ENCODE results near the gene RRAD.
"Not testable (repeated sequence)": the region's sequence is repeated elsewhere in the genome, so short reads cannot be mapped to it uniquely, and the experiment has no call there.

Gene RRAD

DNA sequence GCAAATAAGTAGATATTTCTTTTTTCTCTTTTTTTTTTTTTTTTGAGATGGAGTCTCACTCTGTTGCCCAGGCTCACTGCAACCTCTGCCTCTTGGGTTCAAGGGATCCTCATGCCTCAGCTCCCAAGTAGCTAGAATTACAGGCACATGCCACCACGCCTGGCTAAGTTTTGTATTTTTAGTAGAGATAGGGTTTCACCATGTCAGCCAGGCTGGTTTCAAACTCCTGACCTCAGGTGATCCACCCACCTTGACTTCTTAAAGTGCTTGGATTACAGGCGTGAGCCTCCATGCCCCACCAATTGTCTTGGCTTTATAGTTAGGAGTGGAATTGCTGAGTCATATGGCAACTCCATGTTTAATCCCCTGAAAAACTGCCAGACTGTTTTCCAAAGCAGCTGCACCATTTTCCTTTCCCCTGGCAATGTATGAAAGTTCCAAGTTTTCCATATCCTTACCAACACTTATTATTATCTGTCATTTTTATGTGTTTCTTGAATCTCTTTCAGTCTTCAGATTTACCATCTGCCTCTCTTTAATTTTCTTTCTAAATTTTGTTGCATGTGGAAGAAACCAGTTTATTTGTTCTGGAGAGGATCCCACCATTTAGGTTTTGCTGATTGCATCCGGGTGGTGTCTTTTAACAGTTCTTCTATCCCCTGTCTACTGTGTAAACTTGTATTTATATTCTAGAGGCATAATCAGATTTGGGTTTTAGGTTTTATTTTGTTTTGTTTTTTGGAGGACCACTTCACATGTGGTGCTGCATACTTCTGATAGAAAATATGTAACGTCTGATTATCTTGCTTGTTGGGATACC is 25.8 kb upstream of the RRAD start:
- no peak for DNase-seq

DNA sequence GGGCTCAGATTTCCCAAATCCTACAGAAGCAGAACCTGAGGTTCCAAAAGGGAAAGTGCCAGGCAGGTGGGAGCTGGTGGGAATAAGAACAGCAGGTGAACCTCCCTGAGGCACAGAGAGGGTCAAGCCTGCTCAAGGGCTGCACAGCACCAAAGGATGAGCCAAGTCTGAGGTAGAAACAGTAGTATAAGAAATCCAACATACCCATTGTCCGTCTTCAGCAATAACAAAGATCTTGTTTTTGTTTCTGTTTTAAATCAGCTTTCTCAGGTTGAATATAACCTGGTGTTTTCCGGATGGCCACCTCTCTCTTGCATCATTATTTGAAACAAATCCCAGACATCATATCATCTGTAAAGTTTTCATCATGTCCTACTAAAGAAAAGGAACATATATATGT is 25.1 kb upstream of the RRAD start:
- DNase-seq: no peak

DNA sequence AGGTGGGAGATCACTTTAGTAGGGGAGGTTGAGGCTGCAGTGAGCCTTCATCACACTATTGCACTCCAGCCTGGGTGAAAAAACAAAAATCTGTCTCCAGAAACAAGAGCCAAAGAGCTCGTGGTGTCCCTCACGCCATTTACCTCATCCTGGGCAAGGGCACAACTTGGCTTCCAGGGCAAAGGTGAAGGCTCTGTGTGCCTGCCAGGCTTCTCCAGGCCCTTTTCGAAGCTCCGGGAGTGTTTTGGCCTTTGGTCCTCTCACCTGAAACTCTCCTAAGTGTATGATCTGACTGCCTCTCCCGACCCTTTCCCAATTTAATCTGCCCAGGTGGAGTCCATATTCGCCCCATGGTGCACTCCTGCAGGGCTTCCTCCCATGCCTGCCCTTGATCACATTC is 24.1 kb upstream of the RRAD start:
- DNase-seq: no peak

DNA sequence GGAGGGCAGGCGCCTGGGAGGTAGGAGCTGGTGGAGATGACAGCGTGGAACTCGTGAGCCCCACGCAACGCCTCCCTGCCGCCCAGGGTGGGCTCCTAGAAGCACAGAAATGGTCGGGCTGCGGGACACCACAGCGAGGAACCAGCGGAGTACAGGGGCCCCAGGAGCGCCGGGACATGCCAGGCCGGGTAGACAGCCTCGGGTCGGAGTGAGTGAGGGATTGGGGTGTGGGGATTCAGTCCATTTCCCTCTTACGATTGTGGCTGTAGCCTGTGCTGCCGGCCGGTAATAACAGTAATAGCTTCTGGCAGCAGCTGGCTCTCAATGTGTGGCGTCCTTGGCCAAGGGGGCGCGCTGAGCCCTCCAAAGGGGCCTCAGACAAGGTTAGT is 23.5 kb upstream of the RRAD start:
- DNase-seq: no peak

DNA sequence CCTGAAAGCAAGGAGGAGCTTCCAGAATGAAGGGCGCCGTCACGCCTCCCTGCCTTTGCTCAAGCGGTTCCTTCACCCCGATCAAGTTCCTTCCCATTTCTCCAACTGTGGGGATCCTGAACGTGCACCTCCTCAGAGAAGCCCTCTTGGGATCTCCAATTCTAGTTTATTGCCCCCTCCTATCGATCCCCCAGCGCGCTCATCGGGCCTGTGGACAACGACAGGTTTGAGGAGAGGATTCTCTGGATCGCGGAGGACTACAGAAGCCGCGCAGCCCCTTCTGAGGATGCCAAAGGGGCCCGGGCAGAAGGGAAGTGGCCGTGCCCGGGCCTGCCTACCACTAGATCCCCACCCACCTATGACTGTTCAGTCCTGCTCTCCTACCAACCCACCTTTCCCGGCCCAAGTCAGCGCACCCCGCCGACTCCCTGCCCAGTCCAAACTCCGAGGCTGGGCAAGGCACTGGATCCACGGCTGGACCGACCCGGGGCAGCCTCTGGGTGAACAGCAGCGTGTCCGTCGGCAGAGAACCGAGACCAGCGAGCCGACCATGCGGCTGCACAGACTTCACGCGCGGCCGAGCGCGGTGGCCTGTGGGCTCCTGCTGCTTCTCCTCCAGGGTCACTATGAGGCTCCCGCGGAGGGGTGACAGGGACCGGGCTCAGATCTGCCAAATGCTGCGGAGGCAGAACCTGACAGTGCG is 22.9 kb upstream of the RRAD start:
- DNase-seq: no peak

DNA sequence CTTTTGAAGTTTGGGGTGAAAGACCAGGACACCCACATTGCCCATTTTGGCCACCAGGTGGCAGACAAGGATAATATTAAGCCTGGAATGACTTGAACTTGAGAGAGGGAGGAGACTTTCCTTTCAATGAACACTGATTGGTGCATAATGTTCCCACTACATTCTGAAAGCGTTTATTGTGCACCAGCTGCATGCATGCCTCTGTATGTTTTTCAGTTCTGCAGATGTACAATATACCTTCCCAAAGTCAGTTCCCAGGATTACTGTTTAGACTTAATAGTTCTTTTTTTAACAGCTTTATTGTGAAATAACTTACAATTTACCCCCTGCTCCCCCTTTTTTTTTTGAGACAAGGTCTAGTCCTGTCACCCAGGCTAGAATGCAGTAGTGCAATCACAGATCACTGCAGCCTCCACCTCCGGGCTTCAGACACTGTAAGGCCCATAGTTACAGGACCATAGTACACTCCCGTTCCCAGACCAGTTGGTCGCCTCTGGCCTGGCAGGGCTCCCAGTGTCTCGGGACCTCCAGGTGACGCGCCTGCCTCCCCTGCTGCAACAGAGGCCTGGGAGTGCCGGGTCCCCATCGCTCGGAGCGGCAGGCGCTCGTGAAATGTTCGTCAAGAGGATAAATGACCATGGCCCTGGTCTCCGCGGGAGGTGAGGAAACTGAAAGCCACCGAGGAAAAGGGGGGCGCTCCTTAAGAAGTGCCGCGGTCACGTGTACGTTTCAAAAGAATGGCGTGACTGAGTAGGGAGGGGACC is 22.1 kb upstream of the RRAD start:
- DNase-seq: peak; percentile 85

DNA sequence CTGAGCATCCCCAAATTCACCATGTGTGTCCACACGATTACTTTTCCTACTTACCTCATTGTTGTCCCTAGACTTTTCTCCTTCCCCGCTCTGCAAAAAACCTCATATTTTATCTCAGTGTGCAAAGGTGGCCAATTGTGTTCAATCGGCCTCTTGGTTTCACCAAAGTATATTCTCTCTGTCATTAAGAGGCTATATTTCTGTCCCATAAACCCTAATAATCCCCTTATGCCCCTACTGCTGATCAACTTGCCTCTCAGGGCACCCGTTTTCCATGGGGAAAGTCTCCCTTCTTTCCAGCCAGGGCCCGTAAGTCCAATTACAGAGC is 21.6 kb upstream of the RRAD start:
- no peak for DNase-seq

DNA sequence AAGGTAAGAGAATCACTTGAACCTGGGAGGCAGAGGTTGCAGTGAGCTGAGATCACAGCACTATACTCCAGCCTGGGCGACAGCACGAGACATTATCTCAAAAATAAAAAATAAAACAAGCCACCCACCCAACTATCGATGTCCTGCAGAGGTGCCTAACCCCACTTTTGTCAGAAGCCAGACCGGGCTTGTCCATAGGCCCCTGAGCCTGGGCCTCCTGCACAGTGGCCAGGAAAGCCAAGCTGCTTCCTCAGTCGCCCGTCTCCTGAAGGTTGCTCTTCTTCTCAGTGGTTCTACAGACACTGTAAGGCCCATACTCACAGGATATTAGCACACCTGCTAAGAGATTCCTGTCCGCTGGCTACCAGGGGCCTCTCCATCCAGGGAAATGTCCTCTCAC is 21.2 kb upstream of the RRAD start:
- no peak for DNase-seq

DNA sequence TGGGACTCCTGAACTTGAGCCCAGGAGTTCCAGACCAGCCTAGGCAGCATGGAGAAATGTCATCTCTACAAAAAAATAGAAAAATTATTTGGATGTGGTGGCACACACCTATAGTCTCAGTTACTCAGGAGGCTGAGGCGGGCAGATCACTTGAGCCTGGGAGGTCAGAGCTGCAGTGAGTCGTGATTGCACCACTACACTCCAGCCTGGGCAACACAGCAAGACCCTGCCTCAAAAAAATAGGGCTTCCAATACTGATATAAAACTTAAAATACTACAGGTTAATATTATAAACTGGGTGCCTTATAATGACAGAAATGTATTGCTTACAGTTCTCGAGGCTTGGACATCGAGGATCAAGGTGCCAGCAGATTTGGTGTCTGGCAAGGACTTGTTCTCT is 20.6 kb upstream of the RRAD start:
- no peak for DNase-seq

DNA sequence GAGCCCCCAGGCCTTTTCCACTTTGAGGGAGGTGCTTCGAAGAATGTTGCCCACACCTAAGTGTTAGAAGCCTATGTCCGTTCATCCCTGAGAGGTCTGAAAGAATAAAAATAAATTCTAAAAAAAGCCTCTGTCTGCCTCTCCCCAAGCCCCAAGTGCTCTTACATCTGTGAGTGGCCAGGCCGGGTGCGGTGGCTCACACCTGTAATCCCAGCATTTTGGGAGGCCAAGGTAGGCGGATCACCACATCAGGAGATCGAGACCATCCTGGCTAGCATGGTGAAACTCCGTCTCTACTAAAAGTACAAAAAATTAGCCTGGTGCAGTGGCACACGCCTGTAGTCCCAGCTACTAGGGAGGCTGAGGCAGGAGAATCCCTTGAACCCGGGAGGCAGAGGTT is 19.6 kb upstream of the RRAD start:
- not testable (repeated sequence) for DNase-seq

DNA sequence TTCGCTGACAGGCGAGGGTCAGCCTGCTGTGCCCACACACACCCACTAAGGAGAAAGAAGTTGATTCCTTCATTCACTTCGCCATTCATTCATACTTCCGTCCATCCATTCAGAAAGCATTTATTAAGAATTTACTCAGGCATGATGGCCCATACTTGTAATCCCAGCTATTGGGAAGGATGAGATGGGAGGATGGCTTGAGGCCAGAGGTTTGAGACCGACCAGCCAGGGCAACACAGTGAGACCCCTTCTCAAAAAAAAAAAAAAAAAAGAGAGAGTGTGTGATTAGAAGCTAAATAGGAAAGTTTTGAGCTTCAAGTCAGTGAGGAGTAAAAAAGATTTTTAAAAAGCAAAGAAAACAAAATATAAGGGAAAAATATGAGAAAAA is 18.7 kb upstream of the RRAD start:
- DNase-seq: no peak

DNA sequence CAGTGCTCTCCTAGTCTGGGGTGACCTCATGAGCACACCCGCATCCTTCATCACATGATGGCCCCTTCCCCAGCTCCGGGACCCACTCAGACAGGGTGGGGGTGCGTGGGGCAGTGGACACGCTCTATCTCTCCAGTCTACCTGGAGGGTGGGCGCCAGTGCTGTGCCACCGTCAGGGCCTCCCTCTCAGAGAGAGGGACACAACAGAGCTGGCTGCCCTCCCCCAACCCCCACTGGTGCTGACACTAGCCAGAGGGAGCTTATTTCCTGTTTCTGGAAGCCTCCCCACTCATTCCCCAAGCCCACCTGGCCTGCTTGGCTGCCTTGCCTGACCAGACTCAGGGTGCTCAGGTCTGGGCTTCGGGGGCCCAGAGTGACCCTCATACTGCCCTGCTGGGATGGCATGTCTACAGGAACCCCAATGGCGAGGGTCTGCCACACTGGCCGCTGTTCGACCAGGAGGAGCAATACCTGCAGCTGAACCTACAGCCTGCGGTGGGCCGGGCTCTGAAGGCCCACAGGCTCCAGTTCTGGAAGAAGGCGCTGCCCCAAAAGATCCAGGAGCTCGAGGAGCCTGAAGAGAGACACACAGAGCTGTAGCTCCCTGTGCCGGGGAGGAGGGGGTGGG is 18.2 kb upstream of the RRAD start:
- no peak for DNase-seq

DNA sequence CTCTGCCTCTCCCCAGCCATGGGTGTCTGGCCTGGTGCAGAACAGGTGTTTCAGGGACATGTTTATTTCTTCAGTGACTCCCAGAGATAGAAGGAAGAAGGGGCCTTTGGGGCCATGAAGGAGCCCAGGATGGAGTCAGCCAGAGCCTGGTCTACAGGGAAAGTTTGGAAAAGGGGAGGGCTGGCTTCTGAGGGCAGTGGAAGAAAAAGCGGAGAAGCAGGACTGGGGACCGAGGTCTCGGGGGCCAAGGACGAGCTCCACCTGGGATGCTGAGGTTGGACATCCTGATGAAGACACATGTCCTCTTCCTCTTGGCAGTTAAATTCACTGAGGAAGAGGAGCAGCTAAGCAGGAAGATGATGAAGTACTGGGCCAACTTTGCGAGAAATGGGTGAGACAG is 17.6 kb upstream of the RRAD start:
- DNase-seq: no peak

DNA sequence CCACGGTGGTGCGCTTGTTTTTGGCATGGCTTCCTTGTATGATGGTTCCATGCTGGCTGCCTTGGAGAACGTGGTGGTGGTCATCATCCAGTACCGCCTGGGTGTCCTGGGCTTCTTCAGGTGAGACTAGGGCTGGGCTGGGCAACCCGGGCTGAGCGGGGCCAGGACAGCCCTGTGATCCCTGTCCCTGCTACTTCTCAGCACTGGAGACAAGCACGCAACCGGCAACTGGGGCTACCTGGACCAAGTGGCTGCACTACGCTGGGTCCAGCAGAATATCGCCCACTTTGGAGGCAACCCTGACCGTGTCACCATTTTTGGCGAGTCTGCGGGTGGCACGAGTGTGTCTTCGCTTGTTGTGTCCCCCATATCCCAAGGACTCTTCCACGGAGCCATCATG is 14.9 kb upstream of the RRAD start:
- no peak for DNase-seq

DNA sequence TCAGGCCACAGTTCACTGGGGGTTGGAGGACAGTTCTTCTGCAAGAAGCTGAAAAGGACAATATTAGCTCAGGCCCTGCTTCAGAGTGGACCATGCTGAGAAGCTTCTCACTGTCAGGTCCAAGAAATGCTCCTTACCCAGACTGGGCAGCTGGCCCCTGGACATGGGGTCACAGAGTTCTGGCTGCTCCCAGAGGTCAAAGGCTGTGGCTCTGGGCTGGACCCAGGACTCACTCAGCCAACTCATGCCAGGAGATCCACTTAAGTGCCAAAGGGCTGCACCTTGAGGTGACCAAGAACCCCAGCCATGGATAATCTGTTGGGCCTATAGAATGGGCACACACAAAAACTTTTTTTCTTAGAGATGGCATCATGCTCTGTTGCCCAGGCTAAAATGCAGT is 14.0 kb upstream of the RRAD start:
- DNase-seq: no peak

DNA sequence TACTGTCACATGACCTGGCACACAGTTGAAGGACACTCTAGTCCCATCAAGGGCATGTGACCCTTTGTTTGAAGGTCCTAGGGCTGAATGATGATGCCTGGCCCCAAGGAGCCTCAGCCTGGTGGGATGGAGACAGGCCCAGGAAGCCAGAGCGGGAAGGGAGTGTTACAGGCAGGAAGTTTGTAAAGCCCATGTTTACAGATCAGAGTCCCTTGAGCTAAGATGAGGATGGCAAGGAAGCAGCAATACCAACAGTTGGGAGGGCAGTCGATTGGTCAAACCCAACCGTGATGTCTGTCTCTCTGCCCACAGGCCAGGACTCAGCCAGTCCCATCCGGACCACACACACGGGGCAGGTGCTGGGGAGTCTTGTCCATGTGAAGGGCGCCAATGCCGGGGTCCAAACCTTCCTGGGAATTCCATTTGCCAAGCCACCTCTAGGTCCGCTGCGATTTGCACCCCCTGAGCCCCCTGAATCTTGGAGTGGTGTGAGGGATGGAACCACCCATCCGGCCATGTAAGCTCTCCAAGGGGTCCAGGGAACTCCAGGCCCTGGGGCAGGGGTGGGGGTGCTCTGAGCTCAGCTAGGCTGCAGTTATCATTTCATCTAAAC is 12.5 kb upstream of the RRAD start:
- DNase-seq: no peak

DNA sequence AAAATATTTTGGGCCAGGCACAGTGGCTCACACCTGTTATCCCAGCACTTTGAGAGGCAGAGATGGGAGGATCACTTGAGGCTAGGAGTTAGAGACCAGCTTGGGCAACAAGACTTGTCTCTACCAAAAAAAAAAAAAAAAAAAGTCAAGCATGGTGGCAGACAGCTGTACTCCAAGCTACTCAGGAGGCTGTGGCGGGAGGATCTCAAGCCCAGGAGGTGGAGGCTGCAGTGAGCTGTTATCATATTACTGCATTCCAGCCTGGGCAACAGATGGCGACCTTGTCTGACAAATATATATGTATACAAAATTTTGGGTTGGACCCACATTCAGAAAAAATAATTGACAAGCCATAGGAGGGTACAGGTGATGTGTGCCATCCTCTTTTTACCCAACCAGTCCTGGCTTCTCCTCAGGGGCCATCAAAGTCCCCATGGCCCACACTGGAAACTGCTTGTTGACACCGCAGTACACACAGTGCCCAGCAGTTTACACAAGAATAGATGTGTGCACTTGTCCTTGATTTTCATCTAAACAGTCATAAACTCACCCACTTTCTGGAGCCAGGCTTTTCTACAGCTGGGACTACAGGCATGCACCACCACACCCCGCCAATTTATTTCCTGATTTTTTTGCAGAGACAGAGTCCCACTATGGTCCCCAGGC is 11.7 kb upstream of the RRAD start:
- no peak for DNase-seq

DNA sequence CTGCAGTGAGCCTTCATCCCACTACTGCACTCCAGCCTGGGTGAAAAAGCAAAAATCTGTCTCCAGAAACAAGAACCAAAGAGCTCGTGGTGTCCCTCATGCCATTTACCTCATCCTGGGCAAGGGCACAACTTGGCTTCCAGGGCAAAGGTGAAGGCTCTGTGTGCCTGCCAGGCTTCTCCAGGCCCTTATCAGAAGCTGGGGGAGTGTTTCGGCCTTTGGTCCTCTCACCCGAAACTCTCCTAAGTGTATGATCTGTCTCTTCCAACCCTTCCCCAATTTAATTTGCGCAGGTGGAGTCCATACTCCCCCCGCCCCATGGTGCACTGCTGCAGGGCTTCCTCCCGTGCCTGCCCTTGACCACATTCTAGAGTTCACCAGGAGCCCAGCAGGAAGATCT is 11.1 kb upstream of the RRAD start:
- no peak for DNase-seq

DNA sequence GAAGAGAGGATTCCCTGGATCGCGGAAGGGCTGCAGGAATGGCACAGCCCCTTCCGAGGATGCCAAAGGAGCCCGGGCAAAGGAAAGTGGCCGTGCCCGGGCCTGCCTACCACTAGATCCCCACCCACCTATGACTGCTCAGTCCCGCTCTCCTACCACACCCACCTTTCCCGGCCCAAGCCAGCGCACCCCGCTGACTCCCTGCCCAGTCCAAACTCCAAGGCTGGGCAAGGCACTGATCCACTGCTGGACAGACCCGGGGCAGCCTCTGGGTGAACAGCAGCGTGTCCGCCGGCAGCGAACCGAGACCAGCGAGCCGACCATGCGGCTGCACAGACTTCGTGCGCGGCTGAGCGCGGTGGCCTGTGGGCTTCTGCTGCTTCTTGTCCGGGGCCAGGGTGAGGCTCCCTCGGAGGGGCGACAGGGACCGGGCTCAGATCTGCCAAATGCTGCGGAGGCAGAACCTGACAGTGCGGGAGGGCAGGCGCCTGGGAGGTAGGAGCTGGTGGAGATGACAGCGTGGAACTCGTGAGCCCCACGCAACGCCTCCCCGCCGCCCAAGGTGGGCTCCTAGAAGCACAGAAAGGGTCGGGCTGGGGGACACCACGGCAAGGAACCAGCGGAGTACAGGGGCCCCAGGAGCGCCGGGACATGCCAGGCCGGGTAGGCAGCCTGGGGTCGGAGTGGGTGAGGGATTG is 10.1 kb upstream of the RRAD start, which contains the start of gene CES2:
Gene CES2, plus strand, starts transcription at position 203 of the 698 bp plus-strand sequence. Its CDS starts 120 bp downstream, at position 323.
- no peak for DNase-seq

DNA sequence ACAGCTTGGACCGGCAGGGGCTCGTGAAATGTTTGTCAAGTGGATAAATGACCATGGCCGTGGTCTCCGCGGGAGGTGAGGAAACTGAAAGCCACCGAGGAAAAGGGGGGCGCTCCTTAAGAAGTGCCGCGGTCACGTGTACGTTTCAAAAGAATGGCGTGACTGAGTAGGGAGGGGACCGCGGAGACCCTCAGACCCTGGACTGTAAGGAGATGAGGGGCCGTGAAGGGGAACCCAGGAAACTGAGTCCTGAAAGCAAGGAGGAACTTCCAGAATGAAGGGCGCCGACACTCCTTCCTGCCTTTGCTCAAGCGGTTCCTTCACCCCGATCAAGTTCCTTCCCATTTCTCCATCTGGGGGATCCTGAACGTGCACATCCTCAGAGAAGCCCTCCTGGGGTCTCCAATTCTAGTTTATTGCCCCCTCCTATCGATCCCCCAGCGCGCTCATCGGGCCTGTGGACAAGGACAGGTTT is 9.5 kb upstream of the RRAD start:
- DNase-seq: not testable (repeated sequence)

DNA sequence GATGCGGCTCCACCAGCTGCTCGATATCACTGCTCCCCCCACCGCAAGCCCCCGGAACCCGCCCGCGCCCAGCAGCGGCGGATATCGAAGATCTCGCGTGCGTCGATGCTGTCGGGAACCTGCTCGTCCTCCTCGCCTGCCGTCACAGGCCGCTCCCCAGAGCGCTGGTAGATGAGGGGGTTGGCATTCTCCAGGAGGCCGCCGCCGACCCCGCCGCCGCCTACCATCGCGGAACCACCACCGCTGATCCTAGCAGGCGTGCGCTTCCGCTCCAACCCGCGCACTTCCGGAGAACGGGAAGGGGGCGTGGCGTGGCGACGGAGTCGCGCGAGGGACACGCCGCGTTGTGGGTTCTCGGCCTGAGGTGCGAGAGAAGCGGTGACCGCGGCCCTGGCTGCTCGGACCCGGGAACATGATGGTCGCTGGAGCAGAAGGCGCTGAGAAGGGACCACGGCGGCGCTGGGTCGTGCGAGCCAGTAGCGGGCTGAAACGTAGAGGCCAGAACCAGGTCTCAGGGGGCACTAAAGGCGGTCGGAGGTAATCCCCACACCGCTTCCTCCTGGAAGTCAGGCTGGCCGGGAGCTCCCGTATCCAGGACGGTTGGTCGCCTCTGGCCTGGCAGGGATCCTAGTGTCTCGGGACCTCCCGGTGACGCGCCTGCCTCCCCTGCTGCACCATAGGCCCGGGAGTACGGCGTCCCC is 9.0 kb upstream of the RRAD start, which contains the start of gene CIAO2B:
Gene CIAO2B, minus strand, starts transcription at position 265 of the 701 bp plus-strand sequence. Its CDS starts 38 bp downstream, at position 227.
- DNase-seq: peak; percentile 93

All from right forelimb (tissue), 1 donor.